HepG2 (cell line): ENCODE data around the gene HINT2. TPM values are rescaled to one million over a fixed set of nuclear protein-coding genes. Genes with fewer than 3 reads are reported as not detected.
A peak's percentile ranks its signal among the peaks of the same experiment; 100 is the strongest.

ENCODE experiments used
- CENPX ChIP-seq: sonication (generic); formaldehyde crosslinking; IDR thresholded peaks from 2 replicates; pipeline ENCODE4 v1.9.0; 2021; ENCODE audit warnings: mild to moderate bottlenecking, missing genetic modification reagents, moderate library complexity
- DMAP1 ChIP-seq: IDR thresholded peaks from 2 replicates; pipeline ENCODE4 v1.6.1; 2016
- GFI1 ChIP-seq: sonication (generic); formaldehyde crosslinking; IDR thresholded peaks from 2 replicates; pipeline ENCODE4 v1.5.0; 2020; ENCODE audit warnings: missing genetic modification reagents, mild to moderate bottlenecking, borderline replicate concordance
- HDAC2 ChIP-seq: sonication (generic); formaldehyde crosslinking; IDR thresholded peaks from 2 replicates; pipeline ENCODE4 v1.4.0; 2020; ENCODE audit warnings: missing genetic modification reagents
- IKZF1 ChIP-seq: fragments of 450-650 bp; IDR thresholded peaks from 2 replicates; pipeline ENCODE4 v1.7.1; 2016
- JDP2 ChIP-seq: sonication (generic); formaldehyde crosslinking; IDR thresholded peaks from 2 replicates; pipeline ENCODE4 v1.8.1; 2022; ENCODE audit warnings: missing genetic modification reagents, borderline replicate concordance
- KAT2B ChIP-seq: fragments of 150-350 bp; IDR thresholded peaks from 2 replicates; pipeline ENCODE4 v1.6.1; 2014; ENCODE audit warnings: low read depth, low read length, borderline replicate concordance
- POLR2AphosphoS2 ChIP-seq: IDR thresholded peaks from 2 replicates; pipeline ENCODE4 v1.6.1; 2011; ENCODE audit warnings: low read depth, low read length, improper control_type of control experiment
- SMYD3 ChIP-seq: sonication (generic); formaldehyde crosslinking; IDR thresholded peaks from 2 replicates; pipeline ENCODE4 v1.8.1; 2023; ENCODE audit warnings: mild to moderate bottlenecking, missing genetic modification reagents
- SYNCRIP ChIP-seq: fragments of 200-400 bp; formaldehyde crosslinking; IDR thresholded peaks from 2 replicates; pipeline ENCODE4 v1.6.1; 2018; ENCODE audit warnings: mild to moderate bottlenecking, low read depth, low read length; ENCODE audit not compliant: insufficient read depth
- ZC3H4 ChIP-seq: sonication (generic); formaldehyde crosslinking; IDR thresholded peaks from 2 replicates; pipeline ENCODE4 v1.4.0; 2020; ENCODE audit warnings: missing genetic modification reagents, borderline replicate concordance
- ZEB1 ChIP-seq: IDR thresholded peaks from 2 replicates; pipeline ENCODE4 v1.6.1; 2012; ENCODE audit warnings: mild to moderate bottlenecking, low read depth, inconsistent platforms; ENCODE audit not compliant: insufficient replicate concordance
- ZFP90 ChIP-seq: sonication (generic); formaldehyde crosslinking; IDR thresholded peaks from 2 replicates; pipeline ENCODE4 v1.8.0; 2022; ENCODE audit warnings: missing genetic modification reagents, mild to moderate bottlenecking, inconsistent platforms, borderline replicate concordance
- ZNF101 ChIP-seq: sonication (generic); formaldehyde crosslinking; IDR thresholded peaks from 2 replicates; pipeline ENCODE4 v1.4.0; 2020; ENCODE audit warnings: mild to moderate bottlenecking, low read depth, missing genetic modification reagents, borderline replicate concordance
- ZNF230 ChIP-seq: sonication (generic); formaldehyde crosslinking; IDR thresholded peaks from 2 replicates; pipeline ENCODE4 v1.4.0; 2020; ENCODE audit warnings: mild to moderate bottlenecking, missing genetic modification reagents
- ZNF577 ChIP-seq: sonication (generic); formaldehyde crosslinking; IDR thresholded peaks from 2 replicates; pipeline ENCODE4 v1.4.0; 2020; ENCODE audit warnings: mild to moderate bottlenecking, low read depth, missing genetic modification reagents, borderline replicate concordance
- polyA plus RNA-seq, 8 experiments: library from polyadenylated mRNA; depleted of rRNA in 3 of 8; stranded (reverse) in 7 of 8; unstranded in 1 of 8; fragments of >200 nt; fragmentation: Illumina TruSeq in 4 of 8; extraction: Trizol in 4 of 8; gene quantifications; 2 replicates each; pipeline versions ENCODE4 v1.2.1 to v1.2.3, GENCODE V29; 2011 to 2016; ENCODE audit warnings: low read depth in 4 of 8, missing spikeins in 1 of 8, mixed read lengths in 1 of 8; ENCODE audit not compliant: insufficient read depth in 1 of 8
- total RNA-seq, 5 experiments: library from RNA; depleted of rRNA; stranded (reverse); fragments of >200 nt; fragmentation: Illumina TruSeq; extraction: Trizol; gene quantifications; 2 replicates each; pipeline ENCODE4 v1.2.3, GENCODE V29; 2016; ENCODE audit warnings: low read depth in 1 of 5
- TF ChIP-seq, protein P1 (sequence below): sonication (generic); formaldehyde crosslinking; IDR thresholded peaks from 2 replicates; pipeline ENCODE4 v1.4.0; 2020; ENCODE audit warnings: missing genetic modification reagents
- TF ChIP-seq, protein P2 (sequence below): sonication (generic); formaldehyde crosslinking; IDR thresholded peaks from 2 replicates; pipeline ENCODE4 v1.5.0; 2020; ENCODE audit warnings: mild to moderate bottlenecking, missing genetic modification reagents
- TF ChIP-seq, protein P3 (sequence below): sonication (generic); formaldehyde crosslinking; IDR thresholded peaks from 2 replicates; pipeline ENCODE4 v1.8.0; 2022; ENCODE audit warnings: missing genetic modification reagents, low read depth, mild to moderate bottlenecking, borderline replicate concordance
- TF ChIP-seq, protein P4 (sequence below), 2 experiments: sonication (generic) in 1 of 2; formaldehyde crosslinking in 1 of 2; IDR thresholded peaks; 2 replicates each; pipeline versions ENCODE4 v1.6.1 to v1.9.0; 2014 to 2022; ENCODE audit warnings: antibody characterized with exemption in 1 of 2, borderline replicate concordance in 1 of 2, inconsistent platforms in 1 of 2, low read depth in 1 of 2, missing genetic modification reagents in 1 of 2

Gene HINT2
- total and polyA plus RNA-seq, 2 of the 13 experiments (the other 11 are each of a cell fraction or from before 2014, with no cell fraction given): 37.9 to 56.2 TPM

DNA sequence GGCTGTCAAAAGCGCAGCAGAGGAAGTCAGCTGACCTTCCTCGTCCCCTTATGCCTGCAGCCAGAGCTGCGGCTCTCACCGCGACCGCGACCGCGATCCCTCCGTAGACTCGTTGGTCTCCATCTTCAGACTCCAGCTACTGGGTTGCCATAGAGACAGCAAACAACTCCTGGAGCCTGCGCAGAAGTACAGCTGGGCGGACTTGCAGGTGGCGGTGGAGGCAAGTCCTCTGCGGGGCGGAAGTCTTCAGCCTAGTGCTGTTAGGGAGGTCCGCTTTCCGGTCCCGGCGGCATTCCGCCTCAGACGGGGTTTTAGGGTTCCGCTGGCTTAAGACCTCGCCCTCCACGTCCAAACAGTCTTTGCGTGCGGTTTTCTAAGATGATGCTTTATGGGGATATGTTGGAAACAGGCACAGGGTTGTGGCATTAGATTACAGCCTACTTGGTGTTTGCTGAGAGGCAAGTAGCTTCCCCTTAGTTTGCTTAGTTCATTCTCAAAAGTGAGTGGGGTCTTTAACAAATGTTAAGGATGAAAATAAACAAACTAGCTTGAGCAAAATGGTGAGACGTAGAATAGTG, 2.7 kb downstream of the HINT2 start, which contains the start of gene SPAG8 (continued):
- TF ChIP-seq ZNF230 (no peak), ZFP90 (no peak), KAT2B (no peak), ZEB1 (no peak), DMAP1 (peak; percentile 57; the same call in 1 of the 2 replicates), POLR2AphosphoS2 (no peak), HDAC2 (CRISPR knock-in tag) (0 out of 2 replicates have a peak, but pooled peaks have one; percentile 46), ZNF101 (no peak), ZNF577 (CRISPR knock-in tag) (no peak), SYNCRIP (no peak), CENPX (CRISPR knock-in tag) (no peak), IKZF1 (no peak), SMYD3 (CRISPR knock-in tag) (no peak), ZC3H4 (CRISPR knock-in tag) (no peak), GFI1 (CRISPR knock-in tag) (no peak), JDP2 (CRISPR knock-in tag) (no peak)
- TF ChIP-seq, protein P1, sequence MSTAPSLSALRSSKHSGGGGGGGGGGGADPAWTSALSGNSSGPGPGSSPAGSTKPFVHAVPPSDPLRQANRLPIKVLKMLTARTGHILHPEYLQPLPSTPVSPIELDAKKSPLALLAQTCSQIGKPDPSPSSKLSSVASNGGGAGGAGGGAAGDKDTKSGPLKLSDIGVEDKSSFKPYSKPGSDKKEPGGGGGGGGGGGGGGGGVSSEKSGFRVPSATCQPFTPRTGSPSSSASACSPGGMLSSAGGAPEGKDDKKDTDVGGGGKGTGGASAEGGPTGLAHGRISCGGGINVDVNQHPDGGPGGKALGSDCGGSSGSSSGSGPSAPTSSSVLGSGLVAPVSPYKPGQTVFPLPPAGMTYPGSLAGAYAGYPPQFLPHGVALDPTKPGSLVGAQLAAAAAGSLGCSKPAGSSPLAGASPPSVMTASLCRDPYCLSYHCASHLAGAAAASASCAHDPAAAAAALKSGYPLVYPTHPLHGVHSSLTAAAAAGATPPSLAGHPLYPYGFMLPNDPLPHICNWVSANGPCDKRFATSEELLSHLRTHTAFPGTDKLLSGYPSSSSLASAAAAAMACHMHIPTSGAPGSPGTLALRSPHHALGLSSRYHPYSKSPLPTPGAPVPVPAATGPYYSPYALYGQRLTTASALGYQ (CRISPR knock-in tag): no peak
- TF ChIP-seq, protein P2, sequence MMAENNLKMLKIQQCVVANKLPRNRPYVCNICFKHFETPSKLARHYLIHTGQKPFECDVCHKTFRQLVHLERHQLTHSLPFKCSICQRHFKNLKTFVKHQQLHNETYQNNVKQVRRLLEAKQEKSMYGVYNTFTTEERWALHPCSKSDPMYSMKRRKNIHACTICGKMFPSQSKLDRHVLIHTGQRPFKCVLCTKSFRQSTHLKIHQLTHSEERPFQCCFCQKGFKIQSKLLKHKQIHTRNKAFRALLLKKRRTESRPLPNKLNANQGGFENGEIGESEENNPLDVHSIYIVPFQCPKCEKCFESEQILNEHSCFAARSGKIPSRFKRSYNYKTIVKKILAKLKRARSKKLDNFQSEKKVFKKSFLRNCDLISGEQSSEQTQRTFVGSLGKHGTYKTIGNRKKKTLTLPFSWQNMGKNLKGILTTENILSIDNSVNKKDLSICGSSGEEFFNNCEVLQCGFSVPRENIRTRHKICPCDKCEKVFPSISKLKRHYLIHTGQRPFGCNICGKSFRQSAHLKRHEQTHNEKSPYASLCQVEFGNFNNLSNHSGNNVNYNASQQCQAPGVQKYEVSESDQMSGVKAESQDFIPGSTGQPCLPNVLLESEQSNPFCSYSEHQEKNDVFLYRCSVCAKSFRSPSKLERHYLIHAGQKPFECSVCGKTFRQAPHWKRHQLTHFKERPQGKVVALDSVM (CRISPR knock-in tag): 0 out of 2 replicates have a peak, but pooled peaks have one; percentile 41
- TF ChIP-seq, protein P3, sequence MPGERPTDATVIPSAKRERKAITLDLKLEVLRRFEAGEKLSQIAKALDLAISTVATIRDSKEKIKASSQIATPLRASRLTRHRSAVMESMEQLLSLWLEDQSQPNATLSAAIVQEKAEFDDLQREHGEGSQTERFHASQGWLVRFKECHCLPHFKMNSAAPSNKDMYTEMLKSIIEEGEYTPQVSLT (CRISPR knock-in tag): no peak
- TF ChIP-seq, protein P4, sequence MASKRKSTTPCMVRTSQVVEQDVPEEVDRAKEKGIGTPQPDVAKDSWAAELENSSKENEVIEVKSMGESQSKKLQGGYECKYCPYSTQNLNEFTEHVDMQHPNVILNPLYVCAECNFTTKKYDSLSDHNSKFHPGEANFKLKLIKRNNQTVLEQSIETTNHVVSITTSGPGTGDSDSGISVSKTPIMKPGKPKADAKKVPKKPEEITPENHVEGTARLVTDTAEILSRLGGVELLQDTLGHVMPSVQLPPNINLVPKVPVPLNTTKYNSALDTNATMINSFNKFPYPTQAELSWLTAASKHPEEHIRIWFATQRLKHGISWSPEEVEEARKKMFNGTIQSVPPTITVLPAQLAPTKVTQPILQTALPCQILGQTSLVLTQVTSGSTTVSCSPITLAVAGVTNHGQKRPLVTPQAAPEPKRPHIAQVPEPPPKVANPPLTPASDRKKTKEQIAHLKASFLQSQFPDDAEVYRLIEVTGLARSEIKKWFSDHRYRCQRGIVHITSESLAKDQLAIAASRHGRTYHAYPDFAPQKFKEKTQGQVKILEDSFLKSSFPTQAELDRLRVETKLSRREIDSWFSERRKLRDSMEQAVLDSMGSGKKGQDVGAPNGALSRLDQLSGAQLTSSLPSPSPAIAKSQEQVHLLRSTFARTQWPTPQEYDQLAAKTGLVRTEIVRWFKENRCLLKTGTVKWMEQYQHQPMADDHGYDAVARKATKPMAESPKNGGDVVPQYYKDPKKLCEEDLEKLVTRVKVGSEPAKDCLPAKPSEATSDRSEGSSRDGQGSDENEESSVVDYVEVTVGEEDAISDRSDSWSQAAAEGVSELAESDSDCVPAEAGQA (IDR thresholded peaks at IDR 0.05; ENCODE audit: low read depth): 0 out of 2 replicates have a peak, but pooled peaks have one; percentile 36
- TF ChIP-seq, protein P4 (CRISPR knock-in tag; IDR thresholded peaks at IDR 0.05; ENCODE audit: borderline replicate concordance): no peak
